GM12801 (cell line): ENCODE results near the gene TP53BP2.

Source experiments
- CTCF ChIP-seq: IDR thresholded peaks from one replicate; pipeline ENCODE4 v1.5.1; 2011; ENCODE audit warnings: control low read depth; ENCODE audit not compliant: insufficient read length; ENCODE audit errors: extremely low read depth

The TP53BP2 gene

GRCh38 chr1:223788746-223789415 is 56.9 kb downstream of the TP53BP2 start:
- TF ChIP-seq CTCF: no peak

DNA sequence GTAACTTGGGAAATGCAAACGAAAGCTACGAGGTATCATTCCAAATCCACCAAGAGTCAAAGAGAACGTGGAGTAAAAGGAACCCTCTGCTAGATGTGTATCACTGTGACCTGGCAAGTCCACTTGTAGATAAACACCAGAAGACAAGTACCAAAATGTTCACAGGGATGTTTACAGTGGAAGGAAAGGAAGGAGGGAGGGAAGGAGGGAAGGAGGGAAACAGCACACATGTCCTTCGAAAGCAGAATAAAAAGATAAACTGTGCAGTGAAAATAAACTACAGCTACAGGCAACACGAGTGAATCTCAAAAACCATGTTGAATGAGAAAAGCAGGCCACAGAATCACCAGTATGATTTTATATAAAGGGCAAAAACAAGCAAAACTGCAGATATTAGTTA is 59.9 kb downstream of the TP53BP2 start:
- TF ChIP-seq CTCF: no peak

DNA sequence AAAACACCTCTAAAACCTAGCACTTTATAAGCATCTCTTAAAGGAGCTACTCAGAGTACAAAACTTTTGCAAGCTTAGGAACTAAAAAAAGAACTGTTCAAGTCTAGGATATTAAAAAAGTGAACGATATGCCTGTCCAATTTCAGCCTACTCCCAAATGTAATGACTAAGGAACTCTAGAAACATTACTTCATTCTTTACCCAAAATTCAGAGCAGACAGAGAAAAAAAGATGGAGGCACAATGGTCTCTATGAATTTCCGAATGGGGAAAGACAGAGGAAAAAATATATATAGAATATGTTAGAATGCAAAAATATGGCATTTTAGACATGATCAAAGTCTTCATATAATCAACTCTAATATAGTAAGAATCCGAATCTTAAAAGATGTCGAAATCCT is 61.2 kb downstream of the TP53BP2 start:
- no peak for TF ChIP-seq CTCF

DNA sequence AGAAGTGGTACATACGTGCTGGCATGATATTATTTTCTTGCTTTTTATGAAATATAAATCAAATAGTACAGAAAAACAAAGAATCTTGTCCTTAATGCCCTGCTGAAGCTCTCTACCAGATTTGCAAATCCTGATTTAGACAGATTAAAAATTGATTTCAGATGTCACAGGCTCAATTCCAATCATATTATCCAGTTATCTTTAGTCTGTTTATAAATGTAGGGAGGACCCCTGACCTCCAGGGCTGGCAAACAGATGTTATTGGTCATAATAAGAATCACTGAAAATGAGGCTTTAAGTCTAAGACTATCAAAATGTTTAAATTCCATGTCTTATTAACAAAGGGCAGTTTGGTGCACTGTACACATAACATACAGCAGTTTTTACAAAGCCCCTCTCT is 62.1 kb downstream of the TP53BP2 start:
- no peak for TF ChIP-seq CTCF

DNA sequence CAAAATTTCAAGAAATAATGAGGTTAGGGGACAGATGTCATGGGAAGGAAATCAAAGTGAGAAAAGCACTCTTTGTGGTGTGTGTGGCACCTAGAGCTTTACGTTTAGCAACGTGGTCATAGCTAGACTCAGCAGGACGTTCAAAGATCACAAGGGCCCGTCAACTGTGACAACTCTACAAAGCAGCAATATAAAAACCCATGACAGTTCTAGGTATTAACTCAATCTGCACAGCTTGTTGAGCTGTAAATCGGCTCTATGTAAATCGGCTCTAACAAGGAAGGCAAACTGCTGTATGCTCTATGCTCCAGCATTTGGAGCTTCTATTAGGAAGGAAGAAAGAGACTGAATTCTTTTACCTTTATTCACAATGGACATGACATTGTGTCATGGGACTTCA is 64.8 kb downstream of the TP53BP2 start:
- no peak for TF ChIP-seq CTCF

DNA sequence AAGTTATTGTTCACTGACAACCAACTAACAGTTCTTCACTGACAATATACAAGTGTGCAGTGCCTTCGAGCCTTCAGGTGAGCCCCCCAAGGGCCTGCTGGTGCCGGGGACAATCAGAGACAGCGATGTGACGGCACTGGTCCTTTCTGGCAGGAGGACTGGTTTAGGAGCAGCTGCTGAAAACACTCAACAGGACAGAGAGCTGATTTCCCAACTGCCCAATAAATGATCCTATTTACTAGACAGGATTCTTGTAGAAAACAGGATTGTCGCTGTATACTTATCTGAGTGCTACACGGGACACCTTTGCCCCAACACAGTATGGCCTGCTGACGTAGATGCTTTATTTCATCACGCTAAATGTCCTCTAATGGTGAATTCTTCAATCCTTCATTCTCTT is 65.4 kb downstream of the TP53BP2 start:
- no peak for TF ChIP-seq CTCF

- TF ChIP-seq CTCF: no peak
These were observed 68.8 kb downstream of the TP53BP2 start for GRCh38 chr1:223776826-223777454.
